Nucleus accumbens (tissue), 56 donors: Measurements from ENCODE around the gene MAGEB10.
"Not testable (repeated sequence)": the region's sequence is repeated elsewhere in the genome, so short reads cannot be mapped to it uniquely, and the experiment has no call there.

Source experiments
- DNase-seq, 56 donors: peaks; one replicate each; lab custom pipeline; 2025; lab: John Stamatoyannopoulos, UW

The MAGEB10 gene

GRCh38 chrX:27807690-27808089 is at the start of gene MAGEB10:
Gene MAGEB10, plus strand, starts transcription at chrX:27807990. Its CDS starts 13,317 bp downstream, at chrX:27821307.
- DNase-seq = no peak

GRCh38 chrX:27765718-27766117 is 42.1 kb upstream of the MAGEB10 start:
- no peak for DNase-seq

- DNase-seq = no peak
Observed at GRCh38 chrX:27767387-27767786, 40.4 kb upstream of the MAGEB10 start.

GRCh38 chrX:27775984-27776383 is 31.8 kb upstream of the MAGEB10 start:
- no peak for DNase-seq

GRCh38 chrX:27796640-27797257 is 11.0 kb upstream of the MAGEB10 start:
- DNase-seq = no peak

- DNase-seq = no peak
Observed at GRCh38 chrX:27797575-27797974, 10.2 kb upstream of the MAGEB10 start.

- DNase-seq = no peak
Observed at GRCh38 chrX:27808226-27808625, 436 bp downstream of the MAGEB10 start.

GRCh38 chrX:27808991-27809859 is 1.4 kb downstream of the MAGEB10 start:
- not testable (repeated sequence) for DNase-seq

GRCh38 chrX:27815209-27815608 is 7.4 kb downstream of the MAGEB10 start:
- no peak for DNase-seq

- DNase-seq = no peak
Observed at GRCh38 chrX:27823812-27824211, 16.0 kb downstream of the MAGEB10 start.

GRCh38 chrX:27838185-27838584 is 30.4 kb downstream of the MAGEB10 start:
- DNase-seq = no peak

GRCh38 chrX:27840881-27841280 is 33.1 kb downstream of the MAGEB10 start:
- no peak for DNase-seq

- no peak for DNase-seq
Observed at GRCh38 chrX:27842859-27843258, 35.1 kb downstream of the MAGEB10 start.

- no peak for DNase-seq
Observed at GRCh38 chrX:27860337-27860736, 52.5 kb downstream of the MAGEB10 start.

GRCh38 chrX:27863809-27864208 is 56.0 kb downstream of the MAGEB10 start:
- no peak for DNase-seq
